ENCODE data around the gene PWWP2B.
A peak's percentile ranks its signal among the peaks of the same experiment; 100 is the strongest.
"Not testable (repeated sequence)": the region's sequence is repeated elsewhere in the genome, so short reads cannot be mapped to it uniquely, and the experiment has no call there.

The PWWP2B gene

GRCh38 chr10:132351611-132352010, 45.4 kb upstream of the PWWP2B start:
- no peak overlapping the region for H2AK5ac ChIP-seq (ENCODE audit: low read length)
- H2BK15ac ChIP-seq (replicated peaks; ENCODE audit: low read depth), result no peak overlapping the region
- no peak overlapping the region for H3K4me3 ChIP-seq (ENCODE audit: low read length)
- DNase-seq, result no peak
- no peaks in the 10 kb centered on the region for H3K79me1 ChIP-seq (ENCODE audit: low read length)
- no peaks in the 10 kb centered on the region for H3K4me1 ChIP-seq (ENCODE audit: control insufficient read depth, low read depth, low read length)
- no peak overlapping the region for H4K5ac ChIP-seq (ENCODE audit: low read length)
- H3K9ac ChIP-seq (ENCODE audit: low read length), result no peak overlapping the region
- H3K4ac ChIP-seq (ENCODE audit: low read depth, low read length), result no peak overlapping the region
- no peak overlapping the region for H2BK5ac ChIP-seq (ENCODE audit: low read length)
- WGBS (ENCODE audit: extremely low coverage, insufficient coverage, low lambda C conversion rate), result no CpG with 5 or more reads among the region's 25 CpGs
- H3K36me3 ChIP-seq (ENCODE audit: control insufficient read depth, insufficient read depth, low read length), result no peaks in the 10 kb centered on the region
- H3K18ac ChIP-seq (ENCODE audit: low read length), result no peak overlapping the region
- no peak overlapping the region for H3K56ac ChIP-seq (ENCODE audit: low read length)
- H3K27me3 ChIP-seq (ENCODE audit: insufficient read depth, low read length, poor library complexity), result no peaks in the 10 kb centered on the region
- no peak overlapping the region for H3K27ac ChIP-seq (ENCODE audit: low read depth, low read length)
- no peak overlapping the region for H3K23ac ChIP-seq (ENCODE audit: low read length)
- H3K79me2 ChIP-seq (ENCODE audit: control insufficient read depth, insufficient read depth, low read length), result no peaks in the 10 kb centered on the region
- H4K8ac ChIP-seq (ENCODE audit: low read depth, low read length), result no peak overlapping the region
- no peak overlapping the region for H2BK120ac ChIP-seq (ENCODE audit: low read depth, low read length)
- no peak overlapping the region for H3K4me2 ChIP-seq (ENCODE audit: low read length)

- not testable (repeated sequence) for H3K4ac ChIP-seq (ENCODE audit: low read depth, low read length); H3K56ac ChIP-seq (ENCODE audit: low read length); H3K18ac ChIP-seq (ENCODE audit: low read length); H2AK5ac ChIP-seq (ENCODE audit: low read length); H4K5ac ChIP-seq (ENCODE audit: low read length); H3K27ac ChIP-seq (ENCODE audit: low read depth, low read length); H2BK15ac ChIP-seq (replicated peaks; ENCODE audit: low read depth); H4K8ac ChIP-seq (ENCODE audit: low read depth, low read length); H3K27me3 ChIP-seq (ENCODE audit: insufficient read depth, low read length, poor library complexity); H3K4me1 ChIP-seq (ENCODE audit: control insufficient read depth, low read depth, low read length); H3K9ac ChIP-seq (ENCODE audit: low read length); H3K36me3 ChIP-seq (ENCODE audit: control insufficient read depth, insufficient read depth, low read length); H3K4me3 ChIP-seq (ENCODE audit: low read length); H3K79me1 ChIP-seq (ENCODE audit: low read length); H3K4me2 ChIP-seq (ENCODE audit: low read length); H3K23ac ChIP-seq (ENCODE audit: low read length); H2BK5ac ChIP-seq (ENCODE audit: low read length); H2BK120ac ChIP-seq (ENCODE audit: low read depth, low read length); H3K79me2 ChIP-seq (ENCODE audit: control insufficient read depth, insufficient read depth, low read length)
- peak; percentile 64 for DNase-seq
- WGBS (ENCODE audit: extremely low coverage, insufficient coverage, low lambda C conversion rate), result no CpG with 5 or more reads among the region's 44 CpGs
These were observed 44.3 kb upstream of the PWWP2B start for GRCh38 chr10:132352462-132353308.

- Histone ChIP-seq H3K4ac (ENCODE audit: low read depth, low read length) (no peak overlapping the region), H2AK5ac (ENCODE audit: low read length) (no peak overlapping the region), H3K79me2 (ENCODE audit: control insufficient read depth, insufficient read depth, low read length) (no peaks in the 10 kb centered on the region), H3K27ac (ENCODE audit: low read depth, low read length) (no peak overlapping the region), H4K8ac (ENCODE audit: low read depth, low read length) (no peak overlapping the region), H2BK120ac (ENCODE audit: low read depth, low read length) (no peak overlapping the region), H3K4me1 (ENCODE audit: control insufficient read depth, low read depth, low read length) (no peaks in the 10 kb centered on the region), H3K4me3 (ENCODE audit: low read length) (no peak overlapping the region), H3K36me3 (ENCODE audit: control insufficient read depth, insufficient read depth, low read length) (no peaks in the 10 kb centered on the region), H3K23ac (ENCODE audit: low read length) (no peak overlapping the region), H2BK5ac (ENCODE audit: low read length) (no peak overlapping the region), H3K18ac (ENCODE audit: low read length) (no peak overlapping the region), H3K9ac (ENCODE audit: low read length) (no peak overlapping the region), H3K4me2 (ENCODE audit: low read length) (no peak overlapping the region), H4K5ac (ENCODE audit: low read length) (no peak overlapping the region), H3K56ac (ENCODE audit: low read length) (no peak overlapping the region), H3K27me3 (ENCODE audit: insufficient read depth, low read length, poor library complexity) (no peaks in the 10 kb centered on the region), H2BK15ac (replicated peaks; ENCODE audit: low read depth) (no peak overlapping the region), H3K79me1 (ENCODE audit: low read length) (no peaks in the 10 kb centered on the region)
- no peak for DNase-seq
- WGBS (ENCODE audit: extremely low coverage, insufficient coverage, low lambda C conversion rate), result no CpG with 5 or more reads among the region's 20 CpGs
These were observed 43.3 kb upstream of the PWWP2B start for GRCh38 chr10:132353456-132354355.

GRCh38 chr10:132354356-132355094, 42.5 kb upstream of the PWWP2B start:
- Histone ChIP-seq H3K18ac (ENCODE audit: low read length) (no peak overlapping the region), H4K8ac (ENCODE audit: low read depth, low read length) (no peak overlapping the region), H2AK5ac (ENCODE audit: low read length) (no peak overlapping the region), H3K79me1 (ENCODE audit: low read length) (no peaks in the 10 kb centered on the region), H2BK5ac (ENCODE audit: low read length) (no peak overlapping the region), H3K4me2 (ENCODE audit: low read length) (no peak overlapping the region), H3K79me2 (ENCODE audit: control insufficient read depth, insufficient read depth, low read length) (no peaks in the 10 kb centered on the region), H3K36me3 (ENCODE audit: control insufficient read depth, insufficient read depth, low read length) (no peaks in the 10 kb centered on the region), H3K56ac (ENCODE audit: low read length) (no peak overlapping the region), H3K9ac (ENCODE audit: low read length) (no peak overlapping the region), H2BK120ac (ENCODE audit: low read depth, low read length) (no peak overlapping the region), H3K27ac (ENCODE audit: low read depth, low read length) (no peak overlapping the region), H4K5ac (ENCODE audit: low read length) (no peak overlapping the region), H2BK15ac (replicated peaks; ENCODE audit: low read depth) (no peak overlapping the region), H3K4me1 (ENCODE audit: control insufficient read depth, low read depth, low read length) (no peaks in the 10 kb centered on the region), H3K23ac (ENCODE audit: low read length) (no peak overlapping the region), H3K4ac (ENCODE audit: low read depth, low read length) (no peak overlapping the region), H3K4me3 (ENCODE audit: low read length) (no peak overlapping the region), H3K27me3 (ENCODE audit: insufficient read depth, low read length, poor library complexity) (no peaks in the 10 kb centered on the region)
- no CpG with 5 or more reads among the region's 32 CpGs for WGBS (ENCODE audit: extremely low coverage, insufficient coverage, low lambda C conversion rate)
- no peak for DNase-seq

- no peak for DNase-seq
- Histone ChIP-seq H3K79me2 (ENCODE audit: control insufficient read depth, insufficient read depth, low read length) (no peaks in the 10 kb centered on the region), H3K56ac (ENCODE audit: low read length) (no peak overlapping the region), H3K4me1 (ENCODE audit: control insufficient read depth, low read depth, low read length) (no peaks in the 10 kb centered on the region), H3K27ac (ENCODE audit: low read depth, low read length) (no peak overlapping the region), H3K4me2 (ENCODE audit: low read length) (no peak overlapping the region), H3K18ac (ENCODE audit: low read length) (no peak overlapping the region), H3K9ac (ENCODE audit: low read length) (no peak overlapping the region), H3K4ac (ENCODE audit: low read depth, low read length) (no peak overlapping the region), H2BK15ac (replicated peaks; ENCODE audit: low read depth) (no peak overlapping the region), H2AK5ac (ENCODE audit: low read length) (no peak overlapping the region), H3K36me3 (ENCODE audit: control insufficient read depth, insufficient read depth, low read length) (no peaks in the 10 kb centered on the region), H3K4me3 (ENCODE audit: low read length) (no peak overlapping the region), H4K5ac (ENCODE audit: low read length) (no peak overlapping the region), H3K23ac (ENCODE audit: low read length) (no peak overlapping the region), H2BK5ac (ENCODE audit: low read length) (no peak overlapping the region), H2BK120ac (ENCODE audit: low read depth, low read length) (no peak overlapping the region), H4K8ac (ENCODE audit: low read depth, low read length) (no peak overlapping the region), H3K27me3 (ENCODE audit: insufficient read depth, low read length, poor library complexity) (no peaks in the 10 kb centered on the region), H3K79me1 (ENCODE audit: low read length) (no peaks in the 10 kb centered on the region)
- WGBS (ENCODE audit: extremely low coverage, insufficient coverage, low lambda C conversion rate), result no CpG with 5 or more reads among the region's 17 CpGs
These were observed 41.7 kb upstream of the PWWP2B start for GRCh38 chr10:132355297-132355696.
